Limb (tissue), 2 donors: Measurements from ENCODE around the gene PSD4.

Experiments
- DNase-seq, 2 donors: peaks; one replicate each; pipeline ENCODE4 v3.0.0-alpha.2; 2016; ENCODE audit errors: extremely low spot score in 2 of 2

Gene PSD4

GRCh38 chr2:113142290-113142689 is 31.5 kb upstream of the PSD4 start:
- no peak for DNase-seq

- DNase-seq = no peak
Observed at GRCh38 chr2:113144259-113144658, 29.5 kb upstream of the PSD4 start.

- no peak for DNase-seq
Observed at GRCh38 chr2:113148606-113149552, 24.9 kb upstream of the PSD4 start.

- no peak for DNase-seq
Observed at GRCh38 chr2:113149553-113150257, 24.1 kb upstream of the PSD4 start.

- no peak for DNase-seq
Observed at GRCh38 chr2:113150258-113150601, 23.5 kb upstream of the PSD4 start.

GRCh38 chr2:113155331-113155730 is 18.4 kb upstream of the PSD4 start:
- no peak for DNase-seq

- no peak for DNase-seq
Observed at GRCh38 chr2:113156278-113157117, 17.3 kb upstream of the PSD4 start.

- peak in 1 of 2 donors; percentile 68 for DNase-seq
Observed at GRCh38 chr2:113157118-113157896, 16.5 kb upstream of the PSD4 start.

GRCh38 chr2:113157897-113158753 is 15.6 kb upstream of the PSD4 start:
- no peak for DNase-seq

- no peak for DNase-seq
Observed at GRCh38 chr2:113158884-113159553, 14.8 kb upstream of the PSD4 start.

- no peak for DNase-seq
Observed at GRCh38 chr2:113160248-113160647, 13.5 kb upstream of the PSD4 start.

GRCh38 chr2:113160962-113161361 is 12.8 kb upstream of the PSD4 start:
- DNase-seq = no peak

GRCh38 chr2:113162173-113162572 is 11.6 kb upstream of the PSD4 start:
- no peak for DNase-seq

GRCh38 chr2:113162869-113163268 is 10.9 kb upstream of the PSD4 start:
- DNase-seq = no peak

- no peak for DNase-seq
Observed at GRCh38 chr2:113164215-113164929, 9.4 kb upstream of the PSD4 start.

- DNase-seq = no peak
Observed at GRCh38 chr2:113164930-113165585, 8.7 kb upstream of the PSD4 start.

- no peak for DNase-seq
Observed at GRCh38 chr2:113166187-113166645, 7.6 kb upstream of the PSD4 start.
